ENCODE measurements around the gene CAPN12.
"Not testable (repeated sequence)": the region's sequence is repeated elsewhere in the genome, so short reads cannot be mapped to it uniquely, and the experiment has no call there.

CAPN12 gene

GRCh38 chr19:38770949-38771275 is 26.6 kb upstream of the CAPN12 start:
- DNase-seq: not testable (repeated sequence)

- DNase-seq: not testable (repeated sequence)
Measured at GRCh38 chr19:38770228-38770948, 26.1 kb upstream of the CAPN12 start.

GRCh38 chr19:38769635-38770211 is 25.4 kb upstream of the CAPN12 start:
- peak; percentile 90 for DNase-seq

GRCh38 chr19:38766276-38767047 is 22.2 kb upstream of the CAPN12 start:
- no peak for DNase-seq

GRCh38 chr19:38765214-38765613 is 20.9 kb upstream of the CAPN12 start:
- no peak for DNase-seq

- no peak for DNase-seq
Measured at GRCh38 chr19:38763795-38764220, 19.5 kb upstream of the CAPN12 start.

- DNase-seq: not testable (repeated sequence)
Measured at GRCh38 chr19:38761884-38762389, 17.7 kb upstream of the CAPN12 start.

- not testable (repeated sequence) for DNase-seq
Measured at GRCh38 chr19:38760805-38761517, 16.7 kb upstream of the CAPN12 start.

- DNase-seq: no peak
Measured at GRCh38 chr19:38759590-38760003, 15.3 kb upstream of the CAPN12 start.

- not testable (repeated sequence) for DNase-seq
Measured at GRCh38 chr19:38754196-38754595, 9.9 kb upstream of the CAPN12 start.

GRCh38 chr19:38753783-38754182 is 9.5 kb upstream of the CAPN12 start:
- DNase-seq: not testable (repeated sequence)

- no peak for DNase-seq
Measured at GRCh38 chr19:38745316-38745715, 1.0 kb upstream of the CAPN12 start.

GRCh38 chr19:38744874-38745273 is 600 bp upstream of the CAPN12 start:
- DNase-seq: no peak

GRCh38 chr19:38743394-38744297 is 628 bp downstream of the CAPN12 start:
- DNase-seq: no peak

GRCh38 chr19:38742906-38743305 is 1.4 kb downstream of the CAPN12 start:
- DNase-seq: no peak

GRCh38 chr19:38742296-38742695 is 2.0 kb downstream of the CAPN12 start:
- DNase-seq: no peak

- no peak for DNase-seq
Measured at GRCh38 chr19:38741670-38742069, 2.6 kb downstream of the CAPN12 start.

- no peak for DNase-seq
Measured at GRCh38 chr19:38740932-38741331, 3.3 kb downstream of the CAPN12 start.

- DNase-seq: no peak
Measured at GRCh38 chr19:38740257-38740592, 4.0 kb downstream of the CAPN12 start.

GRCh38 chr19:38739440-38740256 is 4.6 kb downstream of the CAPN12 start:
- peak; percentile 24 for DNase-seq

All from stimulated activated CD4-positive, alpha-beta T cell treated with anti-CD3 and anti-CD28 coated beads, Interleukin-15, amount 100 ng/mL, for 24 hours (primary cell).